Breast epithelium (tissue), 4 donors: ENCODE data around the gene FBXW10B. TPM values are rescaled to one million over a fixed set of nuclear protein-coding genes. Genes with fewer than 3 reads are reported as not detected.
"Not testable (repeated sequence)": the region's sequence is repeated elsewhere in the genome, so short reads cannot be mapped to it uniquely, and the experiment has no call there.

ENCODE experiments used
- DNase-seq, 2 donors: peaks; one replicate each; pipeline ENCODE4 v3.0.0-alpha.2; 2019; ENCODE audit warnings: low spot score in 2 of 2
- H3K27ac ChIP-seq, 2 donors: fragments of 200-600 bp; sonication (generic) in 1 of 2; one replicate each; pipeline ENCODE4 v1.5.1; 2016 to 2019; ENCODE audit warnings: mild to moderate bottlenecking in 1 of 2
- H3K27me3 ChIP-seq, 2 donors: fragments of 200-600 bp; sonication (generic) in 1 of 2; one replicate each; pipeline versions ENCODE4 v1.5.1 to v1.6.0; 2017 to 2019; ENCODE audit warnings: control low read depth in 1 of 2, mild to moderate bottlenecking in 1 of 2
- H3K36me3 ChIP-seq: fragments of 200-600 bp; one replicate; pipeline ENCODE4 v1.5.1; 2019
- H3K4me1 ChIP-seq, 2 donors: fragments of 200-600 bp; sonication (generic); one replicate each; pipeline ENCODE4 v1.5.1; 2016 to 2019; ENCODE audit warnings: control low read depth in 1 of 2
- H3K4me3 ChIP-seq, 3 donors: fragments of 200-600 bp; sonication (generic); 1 replicate in 2 of 3; 2 replicates in 1 of 3; pipeline ENCODE4 v1.5.1; 2016 to 2019; ENCODE audit warnings: mild to moderate bottlenecking in 3 of 3, moderate library complexity in 2 of 3
- H3K9me3 ChIP-seq, 2 donors: fragments of 200-600 bp; sonication (generic) in 1 of 2; one replicate each; pipeline ENCODE4 v1.5.1; 2016 to 2019; ENCODE audit warnings: control low read depth in 1 of 2
- intact Hi-C: fragments of 100-400 bp; cut with DNase I; formaldehyde crosslinking; loops from one replicate; pipeline ENCODE4 v1.15.1; 2023; ENCODE audit warnings: low total_unique reads
- total RNA-seq, 3 donors: library from RNA; depleted of rRNA; stranded (reverse); fragments of >200 nt; gene quantifications; one replicate each; pipeline ENCODE4 v1.1.0, GENCODE V29; 2016

FBXW10B gene
- total RNA-seq, 3 donors from 2014 or later = 0.48 to 4.9 TPM; not detected in 1

GRCh38 chr17:15589544-15590536 lies 29.7 kb downstream of the FBXW10B start:
- H3K4me3 ChIP-seq, intact Hi-C loops, H3K36me3 ChIP-seq, H3K27ac ChIP-seq, H3K9me3 ChIP-seq, H3K27me3 ChIP-seq, H3K4me1 ChIP-seq, DNase-seq: not testable (repeated sequence)

DNA sequence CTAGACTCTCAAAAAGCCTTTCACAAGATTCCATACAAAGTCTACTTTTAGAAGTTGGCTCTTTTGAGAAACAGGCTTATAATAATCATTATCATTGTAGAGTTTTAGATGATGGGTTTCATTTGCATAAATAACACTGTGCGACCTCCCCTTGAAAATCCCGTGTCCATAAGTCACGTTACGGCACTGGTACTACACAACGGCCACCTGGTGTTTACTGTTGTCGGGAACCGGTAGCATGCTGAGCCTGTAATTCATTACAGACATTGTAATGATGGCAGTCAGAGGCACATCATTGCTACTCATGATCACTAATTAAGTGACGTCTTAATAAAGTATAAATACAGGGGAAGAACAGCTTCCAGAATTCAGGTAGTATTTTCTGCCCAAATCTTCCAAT lies 31.5 kb downstream of the FBXW10B start:
- H3K27ac ChIP-seq, DNase-seq, H3K4me3 ChIP-seq, H3K4me1 ChIP-seq, H3K27me3 ChIP-seq, intact Hi-C loops, H3K36me3 ChIP-seq, H3K9me3 ChIP-seq: not testable (repeated sequence)

DNA sequence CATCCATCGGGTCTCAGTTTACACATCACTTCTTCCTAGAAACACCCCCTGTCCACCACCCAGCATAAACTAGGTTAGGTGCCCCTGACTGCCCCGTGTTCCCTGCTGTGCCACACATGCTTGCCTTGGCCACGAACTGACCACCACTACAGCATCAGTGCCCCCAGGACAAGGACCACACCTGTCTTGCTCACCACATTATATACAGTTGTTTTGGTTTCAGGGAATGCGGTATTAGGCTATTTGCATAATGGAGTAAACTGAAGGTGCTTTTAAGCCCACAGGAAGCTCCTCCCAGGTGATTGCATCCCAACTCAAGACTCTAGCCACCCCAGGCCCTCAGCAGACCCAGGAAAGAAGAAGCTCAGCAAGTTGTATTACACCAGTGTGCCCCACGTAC lies 36.2 kb downstream of the FBXW10B start:
- H3K4me3 ChIP-seq, H3K36me3 ChIP-seq, H3K27me3 ChIP-seq, H3K27ac ChIP-seq, intact Hi-C loops, H3K9me3 ChIP-seq, DNase-seq, H3K4me1 ChIP-seq: not testable (repeated sequence)

GRCh38 chr17:15581462-15581861 lies 38.0 kb downstream of the FBXW10B start:
- intact Hi-C loops, H3K27ac ChIP-seq, H3K4me3 ChIP-seq, H3K27me3 ChIP-seq, H3K4me1 ChIP-seq, H3K9me3 ChIP-seq, H3K36me3 ChIP-seq, DNase-seq: not testable (repeated sequence)

- intact Hi-C loops, H3K36me3 ChIP-seq, H3K27ac ChIP-seq, H3K4me1 ChIP-seq, H3K4me3 ChIP-seq, H3K27me3 ChIP-seq, DNase-seq, H3K9me3 ChIP-seq: not testable (repeated sequence)
Measured at GRCh38 chr17:15576848-15577247, 42.7 kb downstream of the FBXW10B start.

DNA sequence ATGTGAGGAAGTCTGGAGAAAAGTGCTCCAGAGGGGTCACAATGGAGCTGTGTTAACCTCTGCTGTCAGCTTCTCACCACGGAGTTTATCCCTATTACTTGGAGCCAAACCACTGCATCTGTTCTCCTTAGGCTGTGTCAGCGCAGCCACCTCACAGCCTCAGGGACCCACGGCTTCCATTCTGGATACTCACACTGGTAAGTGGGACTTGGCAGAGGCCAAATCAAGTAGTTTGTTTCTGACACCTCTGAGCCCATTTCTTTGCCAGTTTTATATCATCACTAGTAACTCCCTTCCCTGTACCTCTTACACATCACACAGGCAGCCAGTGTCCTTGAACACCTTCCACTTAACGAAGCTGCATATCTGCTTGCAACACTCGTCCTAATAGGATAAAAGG lies 44.8 kb downstream of the FBXW10B start:
- H3K4me3 ChIP-seq, H3K4me1 ChIP-seq, H3K27ac ChIP-seq, H3K36me3 ChIP-seq, H3K27me3 ChIP-seq, H3K9me3 ChIP-seq, DNase-seq, intact Hi-C loops: not testable (repeated sequence)

GRCh38 chr17:15573870-15574269 lies 45.6 kb downstream of the FBXW10B start:
- H3K4me1 ChIP-seq, intact Hi-C loops, H3K27me3 ChIP-seq, H3K4me3 ChIP-seq, H3K27ac ChIP-seq, H3K9me3 ChIP-seq, H3K36me3 ChIP-seq: not testable (repeated sequence)
- DNase-seq = peak; percentile 54 to 60

Other genes with a start within 250 kb of the FBXW10B start
- gene CDRT4, start 152.1 kb downstream of the FBXW10B start, total RNA-seq = 10 to 100 TPM in 1 of 3 donors, 1 to 10 TPM in 2; 3.8 to 17.4 (median 7.0) TPM
- gene TVP23C, start 56.2 kb downstream of the FBXW10B start, total RNA-seq = 10 to 100 TPM; 11.8 to 38.6 (median 37.4) TPM
- gene TRIM16, start 64.6 kb upstream of the FBXW10B start, total RNA-seq = 10 to 100 TPM; 12.5 to 15.4 (median 13.3) TPM
- 10 to 100 TPM; 22.9 to 27.5 (median 23.3) TPM for gene ZNF286A, start 80.0 kb upstream of the FBXW10B start, total RNA-seq
- gene TBC1D26, start 112.6 kb upstream of the FBXW10B start, total RNA-seq = under 1 TPM in 2 of 3 donors, not detected in 1; 0.33 to 0.44 TPM